H1 (cell line): ENCODE data around the gene CACNA2D3. TPM values are rescaled to one million over a fixed set of nuclear protein-coding genes. Genes with fewer than 3 reads are reported as not detected.

Source experiments
- HDAC6 ChIP-seq: IDR thresholded peaks from one replicate; pipeline ENCODE4 v1.7.1; 2012; ENCODE audit warnings: low read depth, mild to moderate bottlenecking, inconsistent platforms, low read length, moderate library complexity
- POU5F1 ChIP-seq: IDR thresholded peaks from 2 replicates; pipeline ENCODE4 v1.6.1; 2011; ENCODE audit warnings: low read depth, mild to moderate bottlenecking, low read length, moderate library complexity
- SIN3A ChIP-seq, 2 experiments: IDR thresholded peaks in 1 of 2; conservative IDR thresholded peaks in 1 of 2; 2 replicates each; pipeline ENCODE4 v1.6.1; 2011 to 2012; ENCODE audit warnings: low read length in 2 of 2, improper control_type of control experiment in 1 of 2, low read depth in 1 of 2, mild to moderate bottlenecking in 1 of 2
- SIX5 ChIP-seq: IDR thresholded peaks from 2 replicates; pipeline ENCODE4 v1.6.1; 2011; ENCODE audit warnings: mild to moderate bottlenecking, low read depth, low read length
- SP2 ChIP-seq: IDR thresholded peaks from 2 replicates; pipeline ENCODE4 v1.6.1; 2012; ENCODE audit warnings: mild to moderate bottlenecking, low read length, inconsistent platforms
- TAF1 ChIP-seq: IDR thresholded peaks from 2 replicates; pipeline ENCODE4 v1.6.1; 2011; ENCODE audit warnings: mild to moderate bottlenecking, low read depth, low read length
- polyA plus RNA-seq, 7 experiments: library from polyadenylated mRNA; depleted of rRNA in 3 of 7; stranded (reverse) in 5 of 7; unstranded in 2 of 7; fragments of >200 nt in 5 of 7; fragments of 200-250 nt in 2 of 7; gene quantifications; 1 replicate in 5 of 7; 2 replicates in 1 of 7; 4 replicates in 1 of 7; pipeline versions ENCODE4 v1.2.1 to v1.2.3, GENCODE V29; 2011 to 2013; ENCODE audit warnings: missing spikeins in 2 of 7, mixed read lengths in 2 of 7
- total RNA-seq: library from RNA; stranded (reverse); fragmentation: NEBNext Ultra II Directional; extraction: Animal tissue kit (Norgen Biotek cat#: 25700); gene quantifications from 2 replicates; pipeline ENCODE4 v1.2.1, GENCODE V29; 2021

Gene CACNA2D3
- total and polyA plus RNA-seq, 2 of the 8 experiments (the other 6 are each of a cell fraction or from before 2014, with no cell fraction given): 1.5 to 1.8 TPM

DNA sequence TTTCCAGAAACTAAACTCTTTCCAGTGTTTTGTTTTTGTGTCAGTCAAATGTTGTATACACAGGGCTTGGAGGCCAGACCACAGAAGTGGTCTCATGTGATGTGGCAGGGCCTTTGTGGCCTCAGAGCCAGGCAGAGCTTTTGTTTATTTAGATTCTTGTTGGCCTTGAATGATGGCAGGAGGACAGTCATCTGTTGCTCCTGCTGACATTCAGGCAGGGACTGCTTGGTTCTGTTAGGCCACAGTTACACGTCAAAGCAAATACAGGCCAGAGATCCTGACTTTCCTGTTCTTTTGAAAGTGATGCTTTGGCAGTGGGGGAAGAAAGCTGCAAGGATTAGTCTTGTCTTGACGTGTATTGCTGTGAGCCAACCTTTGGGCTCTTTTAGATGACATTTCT is 325.1 kb downstream of the CACNA2D3 start (continued):
- TF ChIP-seq SP2: no peak
- TF ChIP-seq TAF1: no peak
- TF ChIP-seq HDAC6: no peak
- no peak for TF ChIP-seq SIN3A (conservative IDR thresholded peaks at IDR 0.05 in 1 of 2, IDR thresholded peaks at IDR 0.05 in 1 of 2; ENCODE audit: low read depth in 1 of 2, low read length in 2 of 2)
- no peak for TF ChIP-seq POU5F1
- no peak for TF ChIP-seq SIX5
